ENCODE data around the gene RNF223. TPM values are rescaled to one million over a fixed set of nuclear protein-coding genes. Genes with fewer than 3 reads are reported as not detected.

Gene RNF223
- total and polyA plus RNA-seq, 2 of the 13 experiments (the other 11 are each of a cell fraction or from before 2014, with no cell fraction given), result 0.03 TPM; not detected in 1

GRCh38 chr1:1065265-1065939 lies 8.7 kb downstream of the RNF223 start (continued):
- peak; percentile 35; the same call in 1 of the 2 replicates for TF ChIP-seq KDM2A (CRISPR knock-in tag; IDR thresholded peaks at IDR 0.05; ENCODE audit: borderline replicate concordance, low read depth)
- TF ChIP-seq, protein P1, sequence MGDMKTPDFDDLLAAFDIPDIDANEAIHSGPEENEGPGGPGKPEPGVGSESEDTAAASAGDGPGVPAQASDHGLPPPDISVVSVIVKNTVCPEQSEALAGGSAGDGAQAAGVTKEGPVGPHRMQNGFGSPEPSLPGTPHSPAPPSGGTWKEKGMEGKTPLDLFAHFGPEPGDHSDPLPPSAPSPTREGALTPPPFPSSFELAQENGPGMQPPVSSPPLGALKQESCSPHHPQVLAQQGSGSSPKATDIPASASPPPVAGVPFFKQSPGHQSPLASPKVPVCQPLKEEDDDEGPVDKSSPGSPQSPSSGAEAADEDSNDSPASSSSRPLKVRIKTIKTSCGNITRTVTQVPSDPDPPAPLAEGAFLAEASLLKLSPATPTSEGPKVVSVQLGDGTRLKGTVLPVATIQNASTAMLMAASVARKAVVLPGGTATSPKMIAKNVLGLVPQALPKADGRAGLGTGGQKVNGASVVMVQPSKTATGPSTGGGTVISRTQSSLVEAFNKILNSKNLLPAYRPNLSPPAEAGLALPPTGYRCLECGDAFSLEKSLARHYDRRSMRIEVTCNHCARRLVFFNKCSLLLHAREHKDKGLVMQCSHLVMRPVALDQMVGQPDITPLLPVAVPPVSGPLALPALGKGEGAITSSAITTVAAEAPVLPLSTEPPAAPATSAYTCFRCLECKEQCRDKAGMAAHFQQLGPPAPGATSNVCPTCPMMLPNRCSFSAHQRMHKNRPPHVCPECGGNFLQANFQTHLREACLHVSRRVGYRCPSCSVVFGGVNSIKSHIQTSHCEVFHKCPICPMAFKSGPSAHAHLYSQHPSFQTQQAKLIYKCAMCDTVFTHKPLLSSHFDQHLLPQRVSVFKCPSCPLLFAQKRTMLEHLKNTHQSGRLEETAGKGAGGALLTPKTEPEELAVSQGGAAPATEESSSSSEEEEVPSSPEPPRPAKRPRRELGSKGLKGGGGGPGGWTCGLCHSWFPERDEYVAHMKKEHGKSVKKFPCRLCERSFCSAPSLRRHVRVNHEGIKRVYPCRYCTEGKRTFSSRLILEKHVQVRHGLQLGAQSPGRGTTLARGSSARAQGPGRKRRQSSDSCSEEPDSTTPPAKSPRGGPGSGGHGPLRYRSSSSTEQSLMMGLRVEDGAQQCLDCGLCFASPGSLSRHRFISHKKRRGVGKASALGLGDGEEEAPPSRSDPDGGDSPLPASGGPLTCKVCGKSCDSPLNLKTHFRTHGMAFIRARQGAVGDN (CRISPR knock-in tag; IDR thresholded peaks at IDR 0.05), result peak; percentile 64
- no peak for TF ChIP-seq ELF3 (CRISPR knock-in tag; IDR thresholded peaks at IDR 0.05)
- TF ChIP-seq ZNF598 (CRISPR knock-in tag; IDR thresholded peaks at IDR 0.05; ENCODE audit: borderline replicate concordance), result no peak
- TF ChIP-seq FOSL2 (CRISPR knock-in tag; IDR thresholded peaks at IDR 0.05), result peak; percentile 17; the same call in 1 of the 2 replicates
- no peak for TF ChIP-seq TBX3 (IDR thresholded peaks at IDR 0.05; ENCODE audit: borderline replicate concordance)
- TF ChIP-seq, protein P2, sequence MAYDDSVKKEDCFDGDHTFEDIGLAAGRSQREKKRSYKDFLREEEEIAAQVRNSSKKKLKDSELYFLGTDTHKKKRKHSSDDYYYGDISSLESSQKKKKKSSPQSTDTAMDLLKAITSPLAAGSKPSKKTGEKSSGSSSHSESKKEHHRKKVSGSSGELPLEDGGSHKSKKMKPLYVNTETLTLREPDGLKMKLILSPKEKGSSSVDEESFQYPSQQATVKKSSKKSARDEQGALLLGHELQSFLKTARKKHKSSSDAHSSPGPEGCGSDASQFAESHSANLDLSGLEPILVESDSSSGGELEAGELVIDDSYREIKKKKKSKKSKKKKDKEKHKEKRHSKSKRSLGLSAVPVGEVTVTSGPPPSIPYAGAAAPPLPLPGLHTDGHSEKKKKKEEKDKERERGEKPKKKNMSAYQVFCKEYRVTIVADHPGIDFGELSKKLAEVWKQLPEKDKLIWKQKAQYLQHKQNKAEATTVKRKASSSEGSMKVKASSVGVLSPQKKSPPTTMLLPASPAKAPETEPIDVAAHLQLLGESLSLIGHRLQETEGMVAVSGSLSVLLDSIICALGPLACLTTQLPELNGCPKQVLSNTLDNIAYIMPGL (CRISPR knock-in tag; IDR thresholded peaks at IDR 0.05; ENCODE audit: borderline replicate concordance in 1 of 2, low read depth in 1 of 2), result 0 out of 4 replicates have a peak, but pooled peaks of 1 of the 2 experiments have one; percentile 19
- TF ChIP-seq IKZF5 (CRISPR knock-in tag; IDR thresholded peaks at IDR 0.05), result 0 out of 2 replicates have a peak, but pooled peaks have one; percentile 29
- TF ChIP-seq ZNF580 (CRISPR knock-in tag; IDR thresholded peaks at IDR 0.05; ENCODE audit: borderline replicate concordance, low read depth), result 0 out of 2 replicates have a peak, but pooled peaks have one; percentile 33
- no peak for TF ChIP-seq ZNF724P (CRISPR knock-in tag; IDR thresholded peaks at IDR 0.05; ENCODE audit: borderline replicate concordance)
- no peak for TF ChIP-seq ZNF558 (CRISPR knock-in tag; IDR thresholded peaks at IDR 0.05; ENCODE audit: borderline replicate concordance)
- peak; percentile 34; the same call in 1 of the 2 replicates for TF ChIP-seq PITX1 (CRISPR knock-in tag; IDR thresholded peaks at IDR 0.05)
- TF ChIP-seq ZFP82 (CRISPR knock-in tag; IDR thresholded peaks at IDR 0.05; ENCODE audit: borderline replicate concordance), result 0 out of 2 replicates have a peak, but pooled peaks have one; percentile 17
- TF ChIP-seq, protein P3, sequence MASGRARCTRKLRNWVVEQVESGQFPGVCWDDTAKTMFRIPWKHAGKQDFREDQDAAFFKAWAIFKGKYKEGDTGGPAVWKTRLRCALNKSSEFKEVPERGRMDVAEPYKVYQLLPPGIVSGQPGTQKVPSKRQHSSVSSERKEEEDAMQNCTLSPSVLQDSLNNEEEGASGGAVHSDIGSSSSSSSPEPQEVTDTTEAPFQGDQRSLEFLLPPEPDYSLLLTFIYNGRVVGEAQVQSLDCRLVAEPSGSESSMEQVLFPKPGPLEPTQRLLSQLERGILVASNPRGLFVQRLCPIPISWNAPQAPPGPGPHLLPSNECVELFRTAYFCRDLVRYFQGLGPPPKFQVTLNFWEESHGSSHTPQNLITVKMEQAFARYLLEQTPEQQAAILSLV (CRISPR knock-in tag; IDR thresholded peaks at IDR 0.05; ENCODE audit: borderline replicate concordance), result no peak
- TF ChIP-seq ZSCAN25 (CRISPR knock-in tag; IDR thresholded peaks at IDR 0.05), result peak; percentile 84
- peak; percentile 35; the same call in 1 of the 2 replicates for TF ChIP-seq HDAC1 (CRISPR knock-in tag; IDR thresholded peaks at IDR 0.05)
- no peak; the same call in 1 of the 2 replicates for TF ChIP-seq RCOR2 (CRISPR knock-in tag; IDR thresholded peaks at IDR 0.05)
- TF ChIP-seq NR2F1 (CRISPR knock-in tag; IDR thresholded peaks at IDR 0.05), result peak; percentile 37 to 47; a peak in 2 of 4 replicates

All from HepG2 (cell line).